K562 (cell line): ENCODE data around the gene CFAP20DC. TPM values are rescaled to one million over a fixed set of nuclear protein-coding genes. Genes with fewer than 3 reads are reported as not detected.
A peak's percentile ranks its signal among the peaks of the same experiment; 100 is the strongest.

Experiments
- ATF2 ChIP-seq: sonication (generic); formaldehyde crosslinking; IDR thresholded peaks from 2 replicates; pipeline ENCODE4 v1.8.1; 2022; ENCODE audit warnings: missing genetic modification reagents
- COPS2 ChIP-seq: fragments of 450-650 bp; conservative IDR thresholded peaks from 2 replicates; pipeline ENCODE4 v1.6.1; 2016; ENCODE audit warnings: mild to moderate bottlenecking, moderate library complexity
- CXXC5 ChIP-seq: fragments of 250-450 bp; sonication (Bioruptor Pico); IDR thresholded peaks from 2 replicates; pipeline ENCODE4 v1.8.0; 2022; ENCODE audit warnings: inconsistent platforms, mild to moderate bottlenecking, moderate library complexity
- E2F8 ChIP-seq: fragments of 450-650 bp; IDR thresholded peaks from 2 replicates; pipeline ENCODE4 v1.7.1; 2018; ENCODE audit warnings: mild to moderate bottlenecking, low read depth; ENCODE audit not compliant: partially characterized antibody
- FOXA3 ChIP-seq, 2 experiments: fragments of 450-650 bp in 1 of 2; sonication (generic) in 1 of 2; formaldehyde crosslinking; IDR thresholded peaks in 1 of 2; conservative IDR thresholded peaks in 1 of 2; 2 replicates each; pipeline versions ENCODE4 v1.4.0 to v1.8.0; 2020 to 2022; ENCODE audit warnings: mild to moderate bottlenecking in 2 of 2, missing genetic modification reagents in 1 of 2
- HNRNPL ChIP-seq: fragments of 200-400 bp; formaldehyde crosslinking; IDR thresholded peaks from 2 replicates; pipeline ENCODE4 v1.6.1; 2017; ENCODE audit warnings: low read depth, mild to moderate bottlenecking, low read length
- IFI16 ChIP-seq: fragments of 250-450 bp; sonication (Bioruptor Pico); IDR thresholded peaks from 2 replicates; pipeline ENCODE4 v2.1.2; 2022; ENCODE audit warnings: mild to moderate bottlenecking, inconsistent platforms
- MYC ChIP-seq, 2 experiments: fragments of 250-450 bp in 1 of 2; sonication (Bioruptor Pico) in 1 of 2; IDR thresholded peaks; 2 replicates each; pipeline versions ENCODE4 v1.5.1 to v1.6.1; 2012 to 2021; ENCODE audit warnings: low read depth in 2 of 2, borderline replicate concordance in 1 of 2, improper control_type of control experiment in 1 of 2, low read length in 1 of 2, mild to moderate bottlenecking in 1 of 2, moderate library complexity in 1 of 2
- SIN3B ChIP-seq: fragments of 450-650 bp; IDR thresholded peaks from 2 replicates; pipeline ENCODE4 v1.6.1; 2017; ENCODE audit warnings: low read depth, mild to moderate bottlenecking, moderate library complexity
- SMARCA4 ChIP-seq: fragments of 450-650 bp; IDR thresholded peaks from 2 replicates; pipeline ENCODE4 v1.6.1; 2016
- SMARCC2 ChIP-seq: fragments of 450-650 bp; IDR thresholded peaks from 2 replicates; pipeline ENCODE4 v1.6.1; 2017; ENCODE audit warnings: antibody characterized with exemption, moderate library complexity, mild to moderate bottlenecking, low read depth
- SPI1 ChIP-seq: IDR thresholded peaks from 2 replicates; pipeline ENCODE4 v1.6.1; 2011; ENCODE audit warnings: low read depth, low read length, control low read depth, borderline replicate concordance
- ZNF133 ChIP-seq: fragments of 250-450 bp; sonication (Bioruptor Pico); IDR thresholded peaks from 2 replicates; pipeline ENCODE4 v1.4.0; 2020; ENCODE audit warnings: mild to moderate bottlenecking
- ZNF407 ChIP-seq: fragments of 450-650 bp; IDR thresholded peaks from 2 replicates; pipeline ENCODE4 v1.6.1; 2016; ENCODE audit warnings: low read depth
- ZNF696 ChIP-seq: fragments of 250-450 bp; sonication (Bioruptor Pico); conservative IDR thresholded peaks from 2 replicates; pipeline ENCODE4 v1.4.0; 2020; ENCODE audit warnings: mild to moderate bottlenecking, moderate library complexity
- polyA plus RNA-seq, 8 experiments: library from polyadenylated mRNA; depleted of rRNA in 4 of 8; stranded (reverse) in 5 of 8; unstranded in 3 of 8; fragments of >200 nt; fragmentation: Nextera tagmentation in 2 of 8; fragmentation: Illumina TruSeq in 1 of 8; extraction: Ambion mirVana in 2 of 8; extraction: Trizol in 1 of 8; gene quantifications; 2 replicates each; pipeline versions ENCODE4 v1.2.1 to v1.2.3, GENCODE V29; 2011 to 2014; ENCODE audit warnings: inconsistent platforms in 1 of 8, missing spikeins in 1 of 8
- total RNA-seq, 7 experiments: library from RNA; depleted of rRNA in 6 of 7; stranded (reverse); fragments of >200 nt in 6 of 7; fragmentation: Illumina TruSeq in 2 of 7; extraction: Trizol in 2 of 7; gene quantifications; 2 replicates each; pipeline versions ENCODE4 v1.2.1 to v1.2.3, GENCODE V29; 2011 to 2021; ENCODE audit warnings: low replicate concordance in 1 of 7

Gene CFAP20DC
- total and polyA plus RNA-seq, 9 of the 15 experiments (the other 6 are each of a cell fraction or from before 2014, with no cell fraction given): 1.6 to 5.9 (median 4.6) TPM

- TF ChIP-seq E2F8 (no peak), MYC (IDR thresholded peaks at IDR 0.05; ENCODE audit: low read depth, low read length) (peak; percentile 61; the same call in 1 of the 2 replicates), MYC (CRISPR knock-in tag; IDR thresholded peaks at IDR 0.05; ENCODE audit: borderline replicate concordance, low read depth) (no peak), FOXA3 (CRISPR knock-in tag; conservative IDR thresholded peaks at IDR 0.05 in 1 of 2, IDR thresholded peaks at IDR 0.05 in 1 of 2) (no peak), SMARCA4 (peak; percentile 75; the same call in 1 of the 2 replicates), ZNF407 (no peak), SPI1 (no peak), HNRNPL (no peak), CXXC5 (0 out of 2 replicates have a peak, but pooled peaks have one; percentile 9), ZNF696 (CRISPR knock-in tag) (no peak), ZNF133 (CRISPR knock-in tag) (no peak), COPS2 (no peak), ATF2 (CRISPR knock-in tag) (no peak), IFI16 (CRISPR knock-in tag) (no peak), SIN3B (no peak), SMARCC2 (0 out of 2 replicates have a peak, but pooled peaks have one; percentile 52)
Measured at GRCh38 chr3:58998476-58999117, 51.2 kb downstream of the CFAP20DC start (continued).
